Superior temporal gyrus (tissue), 1 donor: ENCODE results near the gene ALG13.
"Not testable (repeated sequence)": the region's sequence is repeated elsewhere in the genome, so short reads cannot be mapped to it uniquely, and the experiment has no call there.

Experiments used
- DNase-seq: peaks from one replicate; pipeline ENCODE4 v3.0.0-alpha.2; 2016; ENCODE audit errors: extremely low spot score

Gene ALG13

DNA sequence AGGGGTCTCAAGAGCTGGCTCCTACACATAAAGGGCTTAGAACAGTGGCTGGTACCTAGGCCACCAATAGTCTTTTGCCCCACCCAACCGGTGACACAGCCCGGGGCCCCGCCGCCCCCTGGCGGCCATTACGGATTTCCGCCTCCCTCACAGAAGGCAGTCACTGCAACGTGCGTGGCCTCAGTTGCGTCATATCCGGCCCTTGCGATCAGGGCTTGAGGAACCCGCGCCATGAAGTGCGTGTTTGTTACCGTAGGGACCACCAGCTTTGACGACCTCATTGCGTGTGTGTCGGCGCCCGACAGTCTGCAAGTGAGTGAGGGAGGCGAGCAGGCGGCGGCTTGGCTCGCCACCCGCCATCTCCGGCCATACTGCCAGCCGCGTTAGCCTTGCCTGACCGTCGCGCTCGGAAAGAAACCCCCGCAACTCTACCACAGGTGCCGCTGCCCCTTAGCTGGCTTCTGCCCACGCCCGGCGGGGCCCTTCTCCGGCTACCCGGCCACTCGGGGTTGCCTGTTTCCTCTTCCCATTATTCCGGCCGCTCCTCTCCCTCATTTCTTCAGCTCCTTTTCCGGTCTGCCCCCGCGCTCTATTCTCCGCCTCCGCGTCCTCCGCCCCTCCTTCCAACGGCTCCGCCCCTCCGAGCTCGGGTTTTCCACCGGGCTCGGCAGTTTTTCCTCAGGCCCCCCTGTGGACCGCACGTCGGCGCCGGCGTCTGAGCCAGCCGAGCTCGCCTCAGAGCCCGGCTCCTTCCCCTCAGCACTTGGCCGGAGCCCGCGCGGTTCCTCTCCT, at the start of gene ALG13:
TSS of gene ALG13 (plus strand) at position 183 of the 792 bp plus-strand sequence. CDS start at position 232, 49 bp downstream.
- peak; percentile 87 for DNase-seq

DNA sequence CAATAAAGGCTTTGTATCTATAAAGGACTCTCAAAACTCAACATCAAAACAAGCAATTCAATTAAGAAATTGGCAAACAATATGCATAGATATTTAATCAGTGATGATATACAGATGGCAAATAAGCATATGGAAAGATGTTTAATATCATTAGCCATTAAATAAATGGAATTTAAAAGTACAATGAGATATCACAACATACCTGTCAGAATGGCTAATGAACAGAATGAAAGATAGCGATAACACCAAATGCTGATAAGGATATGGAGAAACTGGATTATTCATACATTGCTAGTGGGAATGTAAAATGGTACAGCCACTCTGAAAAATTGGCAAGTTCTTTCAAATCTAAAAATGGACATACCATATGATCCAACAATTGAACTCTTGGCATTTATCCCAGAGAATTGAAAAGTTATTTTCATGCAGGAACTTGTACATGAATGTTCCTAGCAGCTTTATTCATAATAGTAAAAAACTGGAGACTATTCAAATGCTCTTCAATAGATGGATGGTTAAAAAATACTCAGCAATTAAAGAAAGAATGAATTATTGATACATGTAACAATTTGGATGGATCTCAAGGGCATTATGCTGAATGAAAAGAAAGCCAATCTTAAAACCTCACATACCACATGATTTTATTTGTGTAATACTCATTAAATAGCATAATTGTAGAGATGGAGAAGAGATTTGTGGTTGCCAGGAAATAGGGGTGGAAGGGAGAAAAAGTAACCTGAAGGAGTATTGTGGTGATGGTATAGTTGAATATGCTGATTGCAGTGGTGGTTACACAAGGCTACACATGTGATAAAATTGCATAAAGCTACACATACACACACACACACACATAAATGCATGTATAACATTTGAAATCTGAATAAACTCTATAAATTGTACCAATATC, 45.9 kb upstream of the ALG13 start:
- peak; percentile 11 for DNase-seq

DNA sequence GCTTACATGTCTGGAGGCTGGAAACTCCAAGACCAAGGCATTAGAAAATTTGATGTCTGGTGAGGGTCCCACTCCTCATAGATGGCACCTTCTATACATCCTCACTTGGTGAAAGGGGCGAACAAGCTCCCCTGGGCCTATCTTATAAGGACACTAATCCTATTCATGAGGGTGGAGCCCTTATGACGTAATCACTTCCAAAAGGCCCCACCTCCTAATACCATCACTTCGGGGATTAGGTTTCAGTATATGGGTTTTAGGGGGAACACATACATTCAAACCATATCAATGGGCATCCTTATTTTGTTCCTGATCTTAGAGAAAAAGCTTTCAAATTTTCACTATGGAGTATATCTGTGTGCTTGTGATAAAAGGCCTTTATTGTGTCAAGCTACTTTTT, 39.0 kb upstream of the ALG13 start:
- DNase-seq, result no peak

DNA sequence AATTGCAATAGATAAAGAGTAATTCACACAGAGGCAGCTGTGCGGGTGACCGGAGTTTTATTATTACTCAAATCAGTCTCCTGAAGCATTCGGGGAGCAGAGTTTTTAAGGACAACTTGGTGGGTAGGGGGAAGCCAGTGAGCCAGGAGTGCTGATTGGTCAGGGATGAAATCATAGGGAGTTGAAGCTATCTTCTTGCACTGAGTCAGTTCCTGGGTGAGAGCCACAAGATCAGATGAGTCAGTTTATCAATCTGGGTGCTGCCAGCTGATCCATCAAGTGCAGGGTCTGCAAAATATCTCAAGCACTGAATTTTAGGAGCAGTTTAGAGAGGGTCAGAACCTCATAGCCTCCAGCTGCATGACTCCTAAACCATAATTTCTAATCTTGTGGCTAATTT, 35.8 kb upstream of the ALG13 start:
- DNase-seq, result not testable (repeated sequence)

DNA sequence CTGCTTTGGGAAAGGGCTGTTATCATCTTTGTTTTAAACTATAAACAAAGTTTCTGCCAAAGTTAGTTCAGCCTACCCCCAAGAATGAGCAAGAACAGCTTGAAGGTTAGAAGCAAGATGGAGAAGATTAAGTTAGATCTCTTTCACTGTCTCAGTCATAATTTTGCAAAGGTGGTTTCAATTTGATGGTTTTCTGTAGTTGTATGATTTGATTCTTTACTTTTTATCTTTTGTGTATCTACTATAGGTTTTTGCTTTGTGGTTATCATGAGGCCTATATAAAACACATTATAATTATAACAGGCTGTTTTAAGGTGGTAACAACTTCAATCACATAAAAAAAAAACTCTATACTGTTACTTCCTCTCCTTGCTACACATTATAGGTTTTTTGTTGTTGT, 35.4 kb upstream of the ALG13 start:
- no peak for DNase-seq

DNA sequence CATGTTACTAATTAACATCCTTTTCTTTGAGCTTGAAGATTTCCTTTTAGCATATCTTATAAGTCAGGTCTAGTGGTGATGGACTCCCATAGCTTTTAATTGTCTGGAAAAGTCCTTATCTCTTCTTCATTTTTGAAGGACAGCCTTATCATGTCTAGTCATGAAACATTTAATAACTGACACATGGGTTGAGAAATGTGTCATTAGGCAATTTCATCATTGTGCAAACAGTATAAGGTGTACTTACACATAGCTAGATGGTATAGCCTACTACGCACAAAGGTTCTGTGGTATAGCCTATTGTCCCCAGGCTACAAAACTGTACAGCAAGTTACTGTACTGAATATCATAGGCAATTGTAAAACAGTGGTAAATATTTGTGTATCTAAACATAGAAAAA, 34.5 kb upstream of the ALG13 start:
- DNase-seq, result no peak

DNA sequence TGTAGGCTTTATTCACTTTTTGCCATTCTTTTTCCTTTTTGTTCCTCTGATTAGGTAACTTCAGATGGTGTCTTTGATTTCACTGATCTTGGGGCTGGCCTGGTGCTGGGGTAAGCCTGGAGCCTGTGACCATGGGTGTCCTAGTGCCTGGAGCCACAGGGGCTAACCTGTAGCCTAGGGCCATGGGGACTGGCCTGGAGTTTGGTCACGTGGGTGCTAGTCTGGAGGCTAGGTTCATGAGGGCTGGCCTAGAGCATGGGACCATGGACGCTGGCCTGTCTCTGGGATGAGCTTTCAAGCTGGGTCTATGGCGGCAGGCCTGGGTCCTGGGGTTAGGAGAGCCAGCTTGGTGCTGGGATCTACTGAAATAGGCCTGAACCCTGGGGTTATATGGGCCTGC, 32.2 kb upstream of the ALG13 start:
- DNase-seq, result no peak

DNA sequence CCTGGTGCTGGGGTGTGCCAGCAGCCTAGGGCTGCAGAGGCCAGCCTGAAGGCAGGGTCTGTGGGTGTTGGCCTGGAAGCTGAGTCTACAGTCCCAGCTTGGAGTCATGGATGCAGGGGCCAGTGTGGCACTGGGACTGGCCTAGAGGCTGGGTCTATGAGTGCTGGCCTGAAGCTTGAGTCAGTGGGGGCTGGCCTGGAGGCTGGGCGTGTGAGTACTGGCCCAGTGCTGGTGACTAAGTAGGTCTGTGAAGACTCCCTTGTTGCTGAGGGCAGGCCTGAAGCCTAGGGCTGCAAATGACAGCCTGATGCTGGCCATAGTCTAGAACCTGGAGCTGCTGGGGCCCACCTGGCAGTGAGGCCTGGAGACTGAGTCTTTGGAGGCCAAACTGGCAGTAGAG, 31.3 kb upstream of the ALG13 start:
- no peak for DNase-seq

DNA sequence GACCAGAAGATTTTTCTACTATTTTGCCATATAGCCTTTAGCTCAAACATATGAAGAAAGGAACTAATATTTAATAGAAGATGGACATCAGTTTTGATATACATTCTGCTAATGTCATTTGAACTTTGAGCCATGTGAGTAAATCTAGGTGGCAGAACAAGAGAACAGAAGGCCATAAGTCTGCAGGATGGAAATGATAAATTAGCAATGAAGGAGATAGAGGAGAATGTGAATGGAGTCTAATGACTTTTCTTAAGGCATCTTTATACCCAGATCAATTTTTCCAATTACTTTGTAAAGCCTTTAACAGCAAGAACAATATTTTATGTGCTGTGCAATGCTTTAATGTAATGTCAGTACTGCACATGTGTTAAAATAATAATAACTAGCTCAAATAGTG, 30.1 kb upstream of the ALG13 start:
- DNase-seq, result no peak

DNA sequence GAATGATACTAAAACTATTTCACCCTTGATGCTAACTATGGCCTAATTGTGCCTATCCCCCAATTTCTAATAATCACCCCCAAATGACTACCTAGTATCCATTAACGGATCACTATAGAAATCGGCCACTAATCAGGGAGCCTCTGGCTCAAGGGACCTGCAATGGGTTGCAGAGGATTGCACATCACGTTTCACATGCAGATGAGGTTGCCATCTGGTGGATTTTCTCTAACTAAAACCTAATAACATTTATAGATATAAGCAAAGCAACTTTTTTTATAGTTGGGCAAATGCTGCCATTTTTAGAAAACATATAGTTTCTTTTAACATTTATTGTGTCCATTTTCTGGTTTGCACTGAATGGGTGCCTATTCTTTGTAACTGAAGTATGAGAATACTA, 28.3 kb upstream of the ALG13 start:
- DNase-seq, result no peak

DNA sequence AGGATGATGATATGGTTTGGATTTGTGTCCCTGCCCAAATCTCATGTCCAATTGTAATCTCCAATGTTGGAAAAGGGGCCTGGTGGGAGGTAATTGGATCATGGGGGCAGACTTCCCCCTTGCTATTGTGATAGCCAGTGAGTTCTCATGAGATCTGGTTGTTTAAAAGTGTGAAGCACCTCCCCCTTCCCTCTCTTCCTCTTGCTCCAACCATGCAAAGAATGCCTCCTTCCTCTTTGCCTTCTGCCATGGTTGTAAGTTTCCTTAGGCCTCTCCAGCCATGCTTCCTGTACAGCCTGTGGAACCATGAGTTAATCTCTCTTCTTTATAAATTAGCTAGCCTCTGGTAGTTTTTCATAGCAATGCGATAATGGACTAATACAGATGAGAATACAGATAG, 19.7 kb upstream of the ALG13 start:
- DNase-seq, result no peak

DNA sequence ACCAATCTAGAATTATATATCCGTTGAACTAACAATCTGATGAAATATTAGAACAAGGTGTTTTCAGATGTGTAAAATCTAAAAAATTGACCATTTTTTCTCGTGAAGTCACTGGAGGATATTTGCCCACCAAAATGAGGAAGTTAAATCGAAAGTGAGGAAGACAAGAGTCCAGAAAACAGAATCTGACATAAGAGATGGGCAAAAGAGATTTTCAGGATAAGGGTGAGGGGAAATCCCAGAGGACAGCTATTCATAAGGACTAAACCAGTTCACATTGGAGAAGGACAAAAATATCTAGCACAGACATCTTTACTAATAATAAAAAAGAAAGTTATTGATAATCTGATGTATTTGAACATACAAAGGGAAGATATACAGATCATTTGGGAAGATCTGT, 18.7 kb upstream of the ALG13 start:
- DNase-seq, result no peak

DNA sequence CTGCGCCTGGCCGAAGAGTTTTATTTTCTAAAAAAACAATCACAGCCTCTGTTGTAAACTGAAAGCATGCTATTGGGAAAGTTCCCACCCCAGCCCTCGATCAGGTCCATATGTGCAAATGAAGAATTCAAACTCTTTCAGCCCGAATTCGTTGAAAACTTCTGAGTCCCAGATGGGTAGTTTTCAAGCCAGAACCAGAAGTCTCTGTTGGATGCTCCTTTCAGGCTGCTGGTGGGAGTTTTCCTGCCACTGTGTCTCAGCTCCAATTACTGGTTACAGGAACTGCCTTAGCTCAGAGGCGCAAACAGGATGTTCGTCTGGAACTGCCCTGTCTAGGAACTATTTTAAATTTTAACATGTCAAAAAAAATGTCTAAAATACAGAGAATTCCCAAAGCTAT, 9.3 kb upstream of the ALG13 start:
- DNase-seq, result no peak

DNA sequence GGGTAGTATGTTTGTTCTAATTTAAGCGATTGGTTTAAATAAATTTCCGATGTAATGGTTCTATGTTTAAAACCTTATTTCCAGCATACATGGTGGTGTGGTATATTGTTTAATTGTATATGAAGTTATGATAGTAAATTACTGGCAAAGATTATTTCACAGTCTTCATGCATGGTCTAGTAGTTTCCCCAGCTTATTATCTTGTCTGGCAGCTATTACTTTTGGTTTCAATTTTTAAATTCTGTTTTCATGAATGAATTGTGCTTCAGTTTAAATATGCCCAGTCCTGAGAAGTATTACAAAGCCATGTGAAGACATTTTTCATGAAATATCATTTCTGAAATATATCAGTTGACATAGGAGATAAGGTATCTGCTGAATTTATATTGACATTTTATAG, 6.3 kb downstream of the ALG13 start:
- DNase-seq, result no peak

DNA sequence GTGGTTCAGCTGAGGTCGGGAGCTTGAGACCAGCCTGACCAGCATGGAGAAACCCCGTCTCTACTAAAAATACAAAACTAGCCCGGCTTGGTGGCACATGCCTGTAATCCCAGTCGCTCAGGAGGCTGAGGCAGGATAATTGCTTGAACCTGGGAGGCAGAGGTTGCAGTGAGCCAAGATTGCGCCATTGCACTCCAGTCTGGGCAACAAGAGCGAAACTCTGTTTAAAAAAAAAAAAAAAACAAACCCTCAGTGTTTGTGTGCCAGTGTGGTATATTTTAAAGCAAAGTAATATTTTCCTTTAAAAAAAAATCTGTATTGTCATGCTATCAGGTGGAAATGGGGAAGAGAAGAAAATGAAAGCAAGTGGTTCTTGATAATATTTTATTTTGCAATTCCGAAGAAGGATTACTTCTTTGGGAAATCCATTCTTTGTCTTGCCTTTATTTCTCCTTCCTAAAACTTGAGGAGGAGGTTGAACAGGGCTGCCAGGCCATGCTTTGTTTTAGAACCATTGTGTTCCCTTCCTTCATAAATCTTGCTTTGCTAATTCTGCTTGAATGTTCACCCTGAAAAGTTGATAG, 14.4 kb downstream of the ALG13 start:
- DNase-seq, result no peak

DNA sequence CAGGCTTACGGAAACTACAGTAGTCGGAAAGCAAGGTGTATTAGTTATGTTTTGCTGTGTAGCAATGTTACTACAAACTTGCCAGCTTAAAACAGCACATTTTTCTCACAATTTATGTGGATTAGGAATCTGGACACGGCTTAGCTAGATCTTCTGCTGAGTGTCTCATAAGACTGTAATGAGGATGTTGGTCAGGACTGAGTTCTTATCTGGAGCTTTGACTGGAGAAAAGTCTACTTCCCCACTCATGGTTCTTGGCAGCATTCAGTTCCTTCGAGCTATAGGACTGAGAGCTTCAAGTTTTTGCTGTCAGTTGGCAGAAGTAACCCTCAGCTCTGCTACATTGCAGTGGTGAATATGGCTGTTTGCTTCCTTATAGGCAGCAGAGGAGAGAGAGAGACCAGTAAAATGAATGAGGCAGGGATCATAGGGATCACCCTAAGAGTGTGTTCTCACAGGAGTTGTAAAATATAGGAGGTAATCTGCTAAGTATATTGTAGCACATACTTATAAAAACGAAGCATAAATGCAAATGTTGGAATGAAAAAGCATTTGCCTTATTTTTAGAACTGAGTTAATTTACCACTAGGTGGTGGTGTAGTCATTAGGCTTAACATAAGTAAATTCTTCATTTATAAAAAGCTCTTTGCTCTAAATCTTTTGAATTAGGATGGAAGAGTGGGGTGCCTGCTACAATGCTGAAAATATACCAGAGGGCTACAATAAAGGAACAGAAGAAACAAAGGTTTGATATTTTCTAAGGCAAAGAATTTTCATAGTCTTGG, 38.6 kb downstream of the ALG13 start:
- DNase-seq, result peak; percentile 33

DNA sequence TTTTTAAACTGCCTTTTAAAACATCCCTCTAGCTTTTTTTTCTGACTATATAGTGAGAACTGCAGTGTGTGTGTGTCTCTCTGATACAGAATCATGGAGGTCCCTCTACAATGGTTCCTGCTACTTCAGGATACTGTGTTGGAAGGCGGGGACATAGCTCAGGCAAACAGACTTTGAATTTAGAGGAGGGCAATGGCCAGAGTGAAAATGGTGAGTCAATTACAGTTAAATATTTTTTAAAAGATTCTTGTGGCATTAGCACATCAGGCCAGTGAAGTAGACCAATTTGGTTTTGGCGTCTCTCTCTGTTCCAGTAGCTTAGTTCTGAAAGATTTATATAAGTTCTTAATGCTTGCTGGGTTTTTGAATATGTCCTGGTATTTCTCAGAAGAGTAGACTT, 47.1 kb downstream of the ALG13 start:
- DNase-seq, result no peak

DNA sequence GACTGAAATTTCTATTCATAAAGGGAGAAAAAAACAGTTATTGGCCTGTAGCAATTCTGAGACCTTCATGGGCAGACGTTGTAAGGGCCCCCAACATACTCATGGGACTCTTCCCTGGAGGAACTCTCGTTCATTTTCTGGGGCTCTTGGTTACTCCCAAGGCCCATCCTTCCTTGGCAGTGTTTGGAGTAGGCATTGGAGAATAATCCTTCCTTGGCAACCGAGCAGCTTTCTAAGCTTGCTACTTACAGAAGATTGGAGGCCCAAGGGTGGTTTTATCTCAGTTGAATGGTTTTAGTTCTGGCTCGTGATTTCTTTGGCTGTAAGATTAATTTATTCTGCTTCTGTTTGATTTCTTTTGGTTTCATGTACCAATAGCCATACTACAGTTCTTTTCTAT, 50.4 kb downstream of the ALG13 start:
- DNase-seq, result no peak

DNA sequence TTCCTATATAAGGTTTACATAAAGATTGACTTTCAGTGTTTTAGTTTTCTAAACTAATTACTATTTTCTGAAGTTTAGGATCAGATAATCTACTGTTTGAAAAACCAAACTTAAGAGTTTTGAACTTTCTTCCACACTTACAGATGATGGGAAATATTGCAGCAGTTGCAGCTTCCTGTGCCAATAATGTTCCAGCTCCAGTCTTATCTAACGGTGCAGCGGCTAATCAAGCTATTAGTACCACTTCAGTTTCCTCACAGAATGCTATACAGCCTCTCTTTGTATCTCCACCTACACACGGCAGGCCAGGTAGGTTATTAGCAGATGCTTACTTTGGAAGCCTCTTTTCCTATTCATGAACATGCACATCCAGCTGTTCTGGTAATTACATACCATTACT, 55.6 kb downstream of the ALG13 start:
- no peak for DNase-seq

DNA sequence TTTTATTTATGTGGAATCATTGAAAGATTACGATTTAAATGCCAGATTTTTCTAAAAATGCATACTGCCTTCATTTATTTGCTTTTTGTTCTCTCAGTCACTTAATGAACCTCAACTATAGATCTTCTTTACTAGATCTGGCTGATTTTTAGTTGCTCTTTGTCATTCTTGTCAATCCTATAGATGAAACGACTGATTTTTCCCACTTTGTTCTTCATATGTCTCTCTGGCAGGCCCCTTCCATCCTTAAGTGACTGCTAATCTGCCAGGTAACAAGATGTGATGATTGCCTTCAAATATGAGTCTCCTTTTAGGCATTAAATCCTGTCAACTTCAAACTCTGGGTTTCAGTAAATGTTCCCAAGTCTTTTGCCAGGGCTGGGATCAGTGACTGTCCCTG, 61.0 kb downstream of the ALG13 start:
- DNase-seq, result no peak

DNA sequence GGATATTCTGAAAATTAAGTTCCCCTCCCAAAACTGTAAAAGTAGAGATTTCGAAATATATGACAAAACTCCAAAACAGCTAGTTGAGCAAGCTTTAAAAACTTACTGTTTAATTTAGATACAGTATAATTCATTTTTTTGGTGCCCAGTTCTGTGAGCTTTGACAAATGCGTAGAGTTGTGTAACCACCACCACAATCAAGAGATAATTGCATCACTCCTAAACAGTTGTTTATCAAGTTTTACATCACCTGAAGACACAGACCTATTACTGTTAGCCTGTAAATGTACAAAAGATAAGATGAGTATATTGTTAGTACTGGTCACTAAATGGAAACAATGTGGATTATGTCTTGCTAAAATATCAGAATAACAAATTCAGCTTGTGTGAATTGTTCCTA, 62.3 kb downstream of the ALG13 start:
- DNase-seq, result no peak

DNA sequence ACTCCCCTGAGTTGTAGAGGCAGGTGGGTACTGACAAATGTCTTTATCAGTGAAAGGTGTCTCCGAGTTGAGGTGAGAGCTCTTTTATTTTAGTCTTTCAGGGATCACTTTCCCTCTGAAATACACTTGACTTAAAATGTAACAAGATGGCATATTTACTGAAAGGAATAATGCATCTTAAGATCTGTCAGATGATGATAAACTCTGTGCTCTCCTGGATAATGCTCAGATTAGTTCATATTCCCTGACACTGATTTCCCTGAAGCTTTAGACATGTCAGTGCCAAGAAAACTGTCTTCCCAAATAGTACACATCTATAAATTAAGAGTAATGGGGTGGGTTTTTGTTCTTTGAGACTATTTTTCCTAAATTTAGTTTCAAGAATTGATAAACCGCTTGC, 75.5 kb downstream of the ALG13 start:
- no peak for DNase-seq
